ENCODE measurements around the gene OVCH2.

DNA sequence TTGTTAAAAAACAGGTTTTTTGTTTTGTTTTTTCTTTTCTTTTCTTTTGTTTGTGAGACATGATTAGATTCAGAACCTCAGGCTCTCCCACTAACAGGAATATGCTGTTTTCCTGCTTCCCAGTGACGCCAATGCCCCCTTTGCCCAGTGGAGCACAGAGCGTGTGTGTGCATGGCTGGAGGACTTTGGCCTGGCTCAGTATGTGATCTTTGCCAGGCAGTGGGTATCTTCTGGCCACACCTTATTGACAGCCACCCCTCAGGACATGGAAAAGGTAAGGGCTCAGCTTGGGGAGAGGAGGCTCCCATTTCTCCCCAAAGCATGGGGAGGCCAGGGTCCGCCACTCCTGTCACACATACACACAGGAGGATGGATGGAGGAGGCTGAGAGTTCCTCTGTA lies 58.0 kb downstream of the OVCH2 start:
- TF ChIP-seq, protein P1, sequence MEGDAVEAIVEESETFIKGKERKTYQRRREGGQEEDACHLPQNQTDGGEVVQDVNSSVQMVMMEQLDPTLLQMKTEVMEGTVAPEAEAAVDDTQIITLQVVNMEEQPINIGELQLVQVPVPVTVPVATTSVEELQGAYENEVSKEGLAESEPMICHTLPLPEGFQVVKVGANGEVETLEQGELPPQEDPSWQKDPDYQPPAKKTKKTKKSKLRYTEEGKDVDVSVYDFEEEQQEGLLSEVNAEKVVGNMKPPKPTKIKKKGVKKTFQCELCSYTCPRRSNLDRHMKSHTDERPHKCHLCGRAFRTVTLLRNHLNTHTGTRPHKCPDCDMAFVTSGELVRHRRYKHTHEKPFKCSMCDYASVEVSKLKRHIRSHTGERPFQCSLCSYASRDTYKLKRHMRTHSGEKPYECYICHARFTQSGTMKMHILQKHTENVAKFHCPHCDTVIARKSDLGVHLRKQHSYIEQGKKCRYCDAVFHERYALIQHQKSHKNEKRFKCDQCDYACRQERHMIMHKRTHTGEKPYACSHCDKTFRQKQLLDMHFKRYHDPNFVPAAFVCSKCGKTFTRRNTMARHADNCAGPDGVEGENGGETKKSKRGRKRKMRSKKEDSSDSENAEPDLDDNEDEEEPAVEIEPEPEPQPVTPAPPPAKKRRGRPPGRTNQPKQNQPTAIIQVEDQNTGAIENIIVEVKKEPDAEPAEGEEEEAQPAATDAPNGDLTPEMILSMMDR (IDR thresholded peaks at IDR 0.05 in 8 of 11, conservative IDR thresholded peaks at IDR 0.05 in 3 of 11) = no peak
- no peak for TF ChIP-seq POLR2AphosphoS5 (IDR thresholded peaks at IDR 0.05)

Data from spleen (tissue), 7 donors.